GM12878 (cell line): ENCODE results near the gene ACSL1. TPM values are rescaled to one million over a fixed set of nuclear protein-coding genes. Genes with fewer than 3 reads are reported as not detected.

ENCODE experiments used
- ATAC-seq: fragments of 200-7000 bp; cut with Tn5 transposase; 3 replicates; pipeline ENCODE4 v1.9.1; 2020; ENCODE audit warnings: mild to moderate bottlenecking, moderate library complexity
- BruUV-seq: library from RNA; stranded (reverse); fragments of 400-500 nt; replicated peaks from 2 replicates; lab custom pipeline; 2021; lab: Mats Ljungman, UMichigan
- CTCF ChIA-PET: fragments of 300-600 bp; sonication (Branson Sonifier 250); formaldehyde crosslinking; extraction: SDS; loops from one replicate; lab custom pipeline; 2021; ENCODE audit warnings: inconsistent platforms; lab: Yijun Ruan, JAX
- POLR2A ChIA-PET: fragments of 350-600 bp; formaldehyde crosslinking; extraction: SDS; loops from one replicate; lab custom pipeline; 2021; ENCODE audit warnings: inconsistent platforms; lab: Charles Lee
- RAD21 ChIA-PET: fragments of 300-600 bp; sonication (Branson Sonifier 250); formaldehyde crosslinking; loops from one replicate; lab custom pipeline; 2023; ENCODE audit warnings: antibody characterized with exemption; ENCODE audit not compliant: unreplicated experiment; lab: Charles Lee
- SMC1A ChIA-PET: fragments of 300-600 bp; sonication (Branson Sonifier 250); formaldehyde crosslinking; loops from one replicate; lab custom pipeline; 2023; ENCODE audit not compliant: unreplicated experiment, uncharacterized antibody; lab: Charles Lee
- DNase-seq: peaks from one replicate; pipeline ENCODE4 v3.0.0-alpha.2; 2011; ENCODE audit warnings: low read depth, low spot score
- FAIRE-seq: peaks from 3 replicates; lab custom pipeline; 2011; peaks lifted over from hg19 to GRCh38; lab: Jason Lieb, UNC
- H2AFZ ChIP-seq: 2 replicates; pipeline ENCODE4 v1.6.0; 2011; ENCODE audit warnings: low read depth, low read length, control low read depth; ENCODE audit not compliant: control insufficient read depth
- H3K27ac ChIP-seq: 2 replicates; pipeline ENCODE4 v1.5.1; 2011; ENCODE audit warnings: control low read depth; ENCODE audit not compliant: control insufficient read depth, insufficient read depth
- H3K27me3 ChIP-seq, 2 experiments: replicated peaks in 1 of 2; 2 replicates each; pipeline versions ENCODE4 v1.6.0 to v1.6.1; 2011; ENCODE audit warnings: low read length in 1 of 2; ENCODE audit not compliant: control insufficient read depth in 2 of 2, insufficient read depth in 2 of 2
- H3K36me3 ChIP-seq, 2 experiments: 2 replicates each; pipeline ENCODE4 v1.5.1; 2011; ENCODE audit warnings: low read length in 1 of 2; ENCODE audit not compliant: control insufficient read depth in 2 of 2, insufficient read depth in 2 of 2
- H3K4me1 ChIP-seq: 2 replicates; pipeline ENCODE4 v1.6.1; 2011; ENCODE audit warnings: mild to moderate bottlenecking, low read length, moderate library complexity, mixed read lengths; ENCODE audit not compliant: control insufficient read depth, insufficient read depth
- H3K4me2 ChIP-seq: 2 replicates; pipeline ENCODE4 v1.6.0; 2011; ENCODE audit warnings: control low read depth; ENCODE audit not compliant: control insufficient read depth, insufficient read depth
- H3K4me3 ChIP-seq: fragments of 200-600 bp; sonication (generic); 2 replicates; pipeline ENCODE4 v1.5.1; 2016
- H3K79me2 ChIP-seq: 2 replicates; pipeline ENCODE4 v1.6.0; 2011; ENCODE audit warnings: low read length; ENCODE audit not compliant: control insufficient read depth, insufficient read depth
- H3K9ac ChIP-seq: 2 replicates; pipeline ENCODE4 v1.8.0; 2011; ENCODE audit warnings: low read length, control low read depth, mixed read lengths; ENCODE audit not compliant: control insufficient read depth, insufficient read depth
- H3K9me3 ChIP-seq: replicated peaks from 3 replicates; pipeline ENCODE4 v1.5.1; 2011; ENCODE audit warnings: mild to moderate bottlenecking, low read length; ENCODE audit not compliant: control insufficient read depth, insufficient read depth
- H4K20me1 ChIP-seq: 2 replicates; pipeline ENCODE4 v1.6.0; 2011; ENCODE audit not compliant: control insufficient read depth, insufficient read depth
- BCL3 ChIP-seq: IDR thresholded peaks from 2 replicates; pipeline ENCODE4 v1.6.1; 2011; ENCODE audit warnings: borderline replicate concordance, low read depth, mild to moderate bottlenecking, moderate library complexity, low read length; ENCODE audit not compliant: insufficient read depth, poor library complexity, severe bottlenecking
- CREM ChIP-seq: IDR thresholded peaks from 2 replicates; pipeline ENCODE4 v1.6.1; 2014; ENCODE audit warnings: antibody characterized with exemption, low read depth
- ETV6 ChIP-seq, 2 experiments: fragments of 450-650 bp in 1 of 2; IDR thresholded peaks in 1 of 2; conservative IDR thresholded peaks in 1 of 2; 2 replicates each; pipeline ENCODE4 v1.6.1; 2014; ENCODE audit warnings: antibody characterized with exemption in 1 of 2, borderline replicate concordance in 1 of 2, low read depth in 1 of 2, mild to moderate bottlenecking in 1 of 2, moderate library complexity in 1 of 2
- HDGF ChIP-seq: fragments of 450-650 bp; IDR thresholded peaks from 2 replicates; pipeline ENCODE4 v1.6.1; 2016; ENCODE audit warnings: antibody characterized with exemption
- KAT2A ChIP-seq: conservative IDR thresholded peaks from 2 replicates; pipeline ENCODE4 v1.6.1; 2011; ENCODE audit warnings: low read depth, low read length; ENCODE audit not compliant: control insufficient read depth
- MTA2 ChIP-seq: fragments of 450-650 bp; IDR thresholded peaks from 2 replicates; pipeline ENCODE4 v1.6.1; 2016; ENCODE audit warnings: low read depth, mild to moderate bottlenecking, moderate library complexity
- PML ChIP-seq: IDR thresholded peaks from 2 replicates; pipeline ENCODE4 v1.6.1; 2012; ENCODE audit warnings: low read length, inconsistent platforms
- RAD51 ChIP-seq: fragments of 450-650 bp; IDR thresholded peaks from 2 replicates; pipeline ENCODE4 v1.6.1; 2016; ENCODE audit warnings: moderate library complexity, mild to moderate bottlenecking, inconsistent platforms
- RB1 ChIP-seq: fragments of 450-650 bp; formaldehyde crosslinking; IDR thresholded peaks from 2 replicates; pipeline ENCODE4 v1.6.1; 2017; ENCODE audit warnings: mild to moderate bottlenecking, borderline replicate concordance
- TAF1 ChIP-seq: IDR thresholded peaks from 2 replicates; pipeline ENCODE4 v1.6.1; 2011; ENCODE audit warnings: mild to moderate bottlenecking, low read depth, low read length, borderline replicate concordance
- ZBTB33 ChIP-seq: fragments of 450-650 bp; IDR thresholded peaks from 2 replicates; pipeline ENCODE4 v1.6.1; 2017; ENCODE audit warnings: mild to moderate bottlenecking
- ZNF24 ChIP-seq: fragments of 450-650 bp; IDR thresholded peaks from 2 replicates; pipeline ENCODE4 v1.6.1; 2017; ENCODE audit warnings: antibody characterized with exemption, mild to moderate bottlenecking
- ZSCAN29 ChIP-seq: fragments of 450-650 bp; IDR thresholded peaks from 2 replicates; pipeline ENCODE4 v1.6.1; 2017; ENCODE audit warnings: mild to moderate bottlenecking, moderate library complexity
- WGBS: methylation state at CpG from one replicate; pipeline ENCODE4 v1.1.6; 2016; ENCODE audit warnings: low lambda C conversion rate; ENCODE audit not compliant: insufficient replicate concordance, insufficient coverage; ENCODE audit errors: missing lambda C conversion rate; 5-methylcytosine and 5-hydroxymethylcytosine counted together
- in situ Hi-C: fragments of 300-500 bp; cut with MboI; formaldehyde crosslinking; loops from 9 replicates; pipeline ENCODE4 v1.14.3; 2018; ENCODE audit warnings: mixed read lengths
- intact Hi-C: fragments of 100-400 bp; cut with micrococcal nuclease; formaldehyde crosslinking; loops from one replicate; pipeline ENCODE4 v1.14.2; 2022; ENCODE audit not compliant: unreplicated experiment
- polyA plus RNA-seq, 11 experiments: library from polyadenylated mRNA; depleted of rRNA in 4 of 11; unstranded in 6 of 11; stranded (reverse) in 5 of 11; fragments of >200 nt; fragmentation: Nextera tagmentation in 4 of 11; fragmentation: Illumina TruSeq in 1 of 11; extraction: Ambion mirVana in 4 of 11; extraction: Trizol in 1 of 11; gene quantifications; 1 replicate in 1 of 11; 2 replicates in 10 of 11; pipeline versions ENCODE4 v1.2.1 to v1.2.3, GENCODE V29; 2011 to 2016; ENCODE audit warnings: inconsistent platforms in 2 of 11, missing spikeins in 2 of 11, low read depth in 1 of 11
- total RNA-seq, 4 experiments: library from RNA; depleted of rRNA in 3 of 4; stranded (reverse); fragments of >200 nt in 3 of 4; fragmentation: Illumina TruSeq in 1 of 4; extraction: Trizol in 1 of 4; gene quantifications; 2 replicates each; pipeline versions ENCODE4 v1.2.1 to v1.2.3, GENCODE V29; 2013 to 2021

The ACSL1 gene
- total and polyA plus RNA-seq, 10 of the 15 experiments (the other 5 are each of a cell fraction or from before 2014, with no cell fraction given): 30.7 to 68.1 (median 58.7) TPM

GRCh38 chr4:184784628-184785257, 41.0 kb downstream of the ACSL1 start:
- RAD21 ChIA-PET: no interaction called here
- Histone ChIP-seq H3K36me3 (peaks cover 20 to 47% of the 10 kb centered on the region in 2 experiments), H3K4me2 (no peak overlapping the region), H3K79me2 (no peaks in the 10 kb centered on the region; the same call in 1 of the 2 replicates), H3K27ac (no peak overlapping the region), H3K4me3 (no peak overlapping the region), H3K4me1 (peaks cover 3% of the 10 kb centered on the region; the same call in 1 of the 2 replicates), H3K9ac (no peak overlapping the region), H3K9me3 (no peaks in the 10 kb centered on the region), H3K27me3 (no peaks in the 10 kb centered on the region), H2AFZ (no peak overlapping the region), H4K20me1 (no peaks in the 10 kb centered on the region)
- TF ChIP-seq KAT2A: no peak
- TF ChIP-seq HDGF: no peak
- TF ChIP-seq ZNF24: no peak
- TF ChIP-seq RAD51: no peak
- no peak for TF ChIP-seq CREM
- TF ChIP-seq ZSCAN29: no peak
- no peak for TF ChIP-seq ETV6 (conservative IDR thresholded peaks at IDR 0.05 in 1 of 2, IDR thresholded peaks at IDR 0.05 in 1 of 2; ENCODE audit: borderline replicate concordance in 1 of 2, low read depth in 1 of 2)
- no peak for TF ChIP-seq RB1
- no peak for TF ChIP-seq PML
- TF ChIP-seq TAF1: no peak
- no peak for TF ChIP-seq BCL3
- no peak for TF ChIP-seq MTA2
- TF ChIP-seq ZBTB33: no peak
- DNase-seq (no peak), ATAC-seq (no peak), FAIRE-seq (no peak)
- CTCF ChIA-PET: interaction anchor here (1.1 to 1.2 kb wide), 2 partner anchors 36 to 122 kb away, joined by 3 read pairs; no protein-coding TSS in a partner anchor
- intact Hi-C loops (no loop called here), in situ Hi-C loops (no loop called here)
- POLR2A ChIA-PET: no interaction called here
- BruUV-seq: no TSS peak
- 86% methylated on average over 8 of the region's 8 CpGs for WGBS
- SMC1A ChIA-PET: interaction anchor here (1.2 to 1.5 kb wide), 3 partner anchors 22 to 37 kb away, joined by 3 read pairs; no protein-coding TSS in a partner anchor
